SK-N-MC (cell line): ENCODE data around the gene ACR.

ENCODE experiments used
- DNase-seq: peaks from one replicate; pipeline ENCODE4 v3.0.0-alpha.2; 2011; ENCODE audit warnings: low read depth, low spot score
- H3K27ac ChIP-seq: fragments of 200-600 bp; sonication (generic); 2 replicates; pipeline ENCODE4 v1.5.1; 2016; ENCODE audit warnings: mixed run types
- H3K36me3 ChIP-seq: fragments of 200-600 bp; sonication (generic); 2 replicates; pipeline ENCODE4 v1.6.1; 2017; ENCODE audit warnings: antibody characterized with exemption, low read length, mixed read lengths; ENCODE audit not compliant: insufficient read depth
- H3K4me3 ChIP-seq: fragments of 200-600 bp; sonication (generic); 2 replicates; pipeline ENCODE4 v1.5.1; 2016
- H3K9ac ChIP-seq: fragments of 200-600 bp; sonication (generic); 2 replicates; pipeline ENCODE4 v1.8.0; 2017; ENCODE audit warnings: mixed run types, mixed read lengths; ENCODE audit not compliant: insufficient read length
- H3K9me3 ChIP-seq: fragments of 200-600 bp; sonication (generic); 2 replicates; pipeline ENCODE4 v1.6.1; 2017; ENCODE audit warnings: low read depth, mild to moderate bottlenecking, antibody characterized with exemption, low read length, moderate library complexity, mixed read lengths
- EZH2 ChIP-seq: fragments of 200-600 bp; sonication (generic); IDR thresholded peaks from one replicate; pipeline ENCODE4 v1.6.1; 2017; ENCODE audit warnings: antibody characterized with exemption
- FOXP2 ChIP-seq: optimal IDR thresholded peaks from 2 replicates; pipeline ENCODE3; 2011; ENCODE audit warnings: mild to moderate bottlenecking, moderate library complexity; ENCODE audit not compliant: insufficient read depth; ENCODE audit errors: extremely low read length, control extremely low read depth
- POLR2AphosphoS5 ChIP-seq: IDR thresholded peaks from 2 replicates; pipeline ENCODE4 v1.6.1; 2012; ENCODE audit warnings: mild to moderate bottlenecking, low read depth, low read length, borderline replicate concordance

The ACR gene

DNA sequence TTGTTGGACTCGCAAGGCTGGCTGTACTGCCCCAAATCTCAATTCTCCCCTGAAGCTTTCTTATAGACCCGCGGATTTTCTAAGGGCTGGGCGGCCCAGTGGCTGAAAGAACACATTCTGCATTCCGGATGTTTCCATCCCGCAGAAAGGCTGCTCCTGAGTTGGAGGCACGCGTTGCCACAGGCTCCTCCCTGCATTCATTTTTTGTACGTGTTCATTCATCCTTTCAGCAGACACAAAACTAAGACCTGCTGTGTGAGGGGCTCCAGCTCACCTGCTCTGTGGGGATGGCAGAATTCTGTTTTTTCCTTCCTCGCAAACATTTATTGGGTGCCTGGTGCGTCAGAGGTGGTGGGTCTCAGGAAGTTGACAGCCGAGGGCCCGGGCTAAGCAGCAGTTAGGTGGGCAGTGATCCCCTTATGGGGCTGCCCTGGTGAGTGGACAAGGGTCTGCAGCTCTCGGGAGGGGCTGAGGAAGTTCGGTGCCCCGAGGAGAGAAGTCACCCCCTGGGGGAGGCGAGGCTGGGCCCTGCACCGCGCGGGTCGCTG lies 41.7 kb upstream of the ACR start:
- Histone ChIP-seq H3K4me3 (no peak overlapping the region), H3K36me3 (no peaks in the 10 kb centered on the region), H3K27ac (no peak overlapping the region), H3K9ac (no peak overlapping the region), H3K9me3 (no peaks in the 10 kb centered on the region)
- no peak for TF ChIP-seq POLR2AphosphoS5
- TF ChIP-seq FOXP2 = no peak
- no peak for TF ChIP-seq EZH2
- no peak for DNase-seq

DNA sequence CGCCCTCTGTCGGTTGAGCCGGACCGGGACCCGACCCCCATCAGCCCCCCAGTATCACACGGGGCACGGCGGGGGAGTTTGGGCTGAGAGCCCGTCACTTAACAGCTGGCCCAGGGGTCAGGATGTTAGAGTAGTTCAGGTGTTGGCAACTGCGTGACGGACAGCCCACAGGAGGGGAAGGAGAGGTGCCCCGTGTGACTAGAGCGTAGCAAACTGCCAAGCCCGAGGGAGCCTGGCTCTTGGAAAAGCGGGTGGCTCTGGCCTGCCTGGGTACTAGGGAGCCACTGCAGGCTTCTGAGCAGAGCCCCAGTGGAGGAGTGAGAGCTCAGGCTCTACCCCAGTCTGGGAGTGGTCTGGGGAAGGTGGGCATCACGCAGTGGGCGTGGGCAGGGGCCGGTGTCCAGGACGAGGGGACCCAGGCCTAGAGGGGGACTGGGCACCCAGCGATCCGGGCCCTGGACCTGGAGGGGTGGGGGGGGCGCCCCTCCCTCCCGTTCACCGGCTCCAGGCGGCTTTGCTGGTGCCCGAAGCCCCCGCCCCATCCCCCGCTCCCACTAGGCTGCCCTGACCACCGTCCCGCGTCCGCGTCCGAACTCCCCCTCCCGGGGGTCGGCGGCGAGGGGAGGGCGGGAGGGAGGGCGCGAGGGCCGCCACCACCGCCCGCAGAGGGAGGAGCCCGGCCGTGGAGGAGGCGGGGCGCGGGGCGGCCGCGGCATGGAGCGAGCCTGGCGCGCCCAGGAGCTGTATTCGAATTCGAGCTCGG lies 41.0 kb upstream of the ACR start:
- no peak overlapping the region for H3K9ac ChIP-seq
- DNase-seq = no peak
- TF ChIP-seq EZH2 (no peak), FOXP2 (no peak)
- H3K9me3 ChIP-seq = no peaks in the 10 kb centered on the region
- no peak overlapping the region for H3K27ac ChIP-seq
- peak overlapping the region; percentile 57 for H3K4me3 ChIP-seq
- H3K36me3 ChIP-seq = no peaks in the 10 kb centered on the region

GRCh38 chr22:50697667-50698506 lies 40.1 kb upstream of the ACR start:
- TF ChIP-seq POLR2AphosphoS5 (no peak), EZH2 (no peak), FOXP2 (no peak)
- H3K9ac ChIP-seq = no peak overlapping the region
- H3K9me3 ChIP-seq = no peaks in the 10 kb centered on the region
- no peak for DNase-seq
- no peaks in the 10 kb centered on the region for H3K36me3 ChIP-seq
- no peak overlapping the region for H3K27ac ChIP-seq
- H3K4me3 ChIP-seq = peak overlapping the region; percentile 73

DNA sequence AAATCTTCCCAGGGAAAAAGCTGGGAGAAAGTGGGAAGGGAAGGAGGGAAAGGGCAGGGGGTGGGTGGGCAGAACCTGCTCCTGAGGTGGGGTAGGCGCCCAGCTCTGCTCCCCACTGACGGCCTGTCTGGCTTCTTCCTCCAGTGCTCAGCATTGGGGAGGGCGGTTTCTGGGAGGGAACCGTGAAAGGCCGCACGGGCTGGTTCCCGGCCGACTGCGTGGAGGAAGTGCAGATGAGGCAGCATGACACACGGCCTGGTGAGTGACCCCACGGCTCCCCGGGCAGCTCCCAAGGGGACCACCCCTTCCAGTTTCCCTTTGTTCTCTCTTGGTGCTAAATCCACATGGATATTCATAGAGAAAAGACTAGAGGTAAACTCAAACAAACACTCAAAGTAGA lies 39.5 kb upstream of the ACR start:
- TF ChIP-seq FOXP2 (no peak), POLR2AphosphoS5 (no peak)
- DNase-seq = no peak
- Histone ChIP-seq H3K4me3 (no peak overlapping the region), H3K36me3 (no peaks in the 10 kb centered on the region), H3K27ac (no peak overlapping the region), H3K9ac (no peak overlapping the region), H3K9me3 (no peaks in the 10 kb centered on the region)

GRCh38 chr22:50699001-50699755 lies 38.8 kb upstream of the ACR start:
- no peak for DNase-seq
- no peak overlapping the region for H3K27ac ChIP-seq
- no peaks in the 10 kb centered on the region for H3K36me3 ChIP-seq
- H3K4me3 ChIP-seq = no peak overlapping the region
- TF ChIP-seq EZH2 (no peak), POLR2AphosphoS5 (no peak), FOXP2 (no peak)
- no peaks in the 10 kb centered on the region for H3K9me3 ChIP-seq
- H3K9ac ChIP-seq = no peak overlapping the region

- Histone ChIP-seq H3K9me3 (no peaks in the 10 kb centered on the region), H3K36me3 (no peaks in the 10 kb centered on the region), H3K4me3 (no peak overlapping the region), H3K27ac (no peak overlapping the region), H3K9ac (no peak overlapping the region)
- DNase-seq = no peak
- TF ChIP-seq POLR2AphosphoS5 (no peak), FOXP2 (no peak), EZH2 (no peak)
Measured at GRCh38 chr22:50699756-50700386, 38.1 kb upstream of the ACR start.

GRCh38 chr22:50700387-50701075 lies 37.5 kb upstream of the ACR start:
- no peak for DNase-seq
- Histone ChIP-seq H3K36me3 (no peaks in the 10 kb centered on the region), H3K9ac (no peak overlapping the region), H3K9me3 (no peaks in the 10 kb centered on the region), H3K4me3 (no peak overlapping the region), H3K27ac (no peak overlapping the region)
- no peak for TF ChIP-seq POLR2AphosphoS5

DNA sequence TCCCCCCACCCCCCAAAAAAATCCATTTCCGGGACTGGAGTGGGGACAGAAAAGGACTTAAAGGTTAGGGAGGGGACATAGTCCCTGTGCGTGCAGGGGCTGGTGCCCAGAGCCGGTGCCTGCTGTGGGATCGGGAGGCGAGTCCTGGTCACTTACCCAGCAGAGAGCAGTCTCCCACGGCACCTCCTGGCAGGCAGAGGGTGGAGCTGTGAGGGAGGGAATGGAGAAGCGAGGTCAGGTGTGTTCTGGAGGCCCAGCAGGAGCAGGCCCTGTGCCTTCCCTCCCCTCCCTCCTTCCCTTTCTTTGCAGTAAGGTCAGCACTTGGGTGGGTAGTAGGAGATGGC lies 37.0 kb upstream of the ACR start:
- H3K9ac ChIP-seq = no peak overlapping the region
- no peak for DNase-seq
- TF ChIP-seq POLR2AphosphoS5 (no peak), FOXP2 (no peak), EZH2 (no peak)
- H3K36me3 ChIP-seq = no peaks in the 10 kb centered on the region
- no peak overlapping the region for H3K27ac ChIP-seq
- H3K4me3 ChIP-seq = no peak overlapping the region
- no peaks in the 10 kb centered on the region for H3K9me3 ChIP-seq
